Stimulated activated CD4-positive, alpha-beta T cell treated with anti-CD3 and anti-CD28 coated beads, Interleukin-1b, Interleukin-23, amount 100 ng/mL, for 24 hours (primary cell): ENCODE data around the gene LRRC45.

Experiments used
- DNase-seq, 4 experiments: peaks; one replicate each; pipeline ENCODE4 v3.0.0-alpha.2; 2020; ENCODE audit warnings: low read depth in 4 of 4, low spot score in 1 of 4

Gene LRRC45

GRCh38 chr17:82080048-82080788 is 57.1 kb downstream of the LRRC45 start:
- DNase-seq: no peak
